Uterus (tissue), 4 donors: Measurements from ENCODE around the gene RASA2. TPM values are rescaled to one million over a fixed set of nuclear protein-coding genes. Genes with fewer than 3 reads are reported as not detected.

Experiments
- DNase-seq, 2 donors: peaks; one replicate each; pipeline ENCODE4 v3.0.0-alpha.2; 2019 to 2020
- H3K27ac ChIP-seq, 2 donors: fragments of 200-600 bp; sonication (generic); 1 replicate in 1 of 2; 2 replicates in 1 of 2; pipeline ENCODE4 v1.5.1; 2016 to 2018
- H3K27me3 ChIP-seq, 2 donors: fragments of 200-600 bp; sonication (generic); one replicate each; pipeline ENCODE4 v1.5.1; 2018 to 2019; ENCODE audit warnings: control low read depth in 1 of 2
- H3K36me3 ChIP-seq, 2 donors: fragments of 200-600 bp; sonication (generic); one replicate each; pipeline ENCODE4 v1.5.1; 2019; ENCODE audit warnings: control low read depth in 1 of 2
- H3K4me1 ChIP-seq, 2 donors: fragments of 200-600 bp; sonication (generic); one replicate each; pipeline ENCODE4 v1.5.1; 2018 to 2019; ENCODE audit warnings: control low read depth in 1 of 2
- H3K4me3 ChIP-seq, 2 donors: fragments of 200-600 bp; sonication (generic); 1 replicate in 1 of 2; 2 replicates in 1 of 2; pipeline ENCODE4 v1.5.1; 2018 to 2019; ENCODE audit warnings: mild to moderate bottlenecking in 1 of 2
- H3K9me3 ChIP-seq, 2 donors: fragments of 200-600 bp; sonication (generic); one replicate each; pipeline ENCODE4 v1.5.1; 2019; ENCODE audit warnings: control low read depth in 1 of 2
- POLR2A ChIP-seq, 2 donors: fragments of 450-650 bp; IDR thresholded peaks; one replicate each; pipeline ENCODE4 v1.6.1; 2016; ENCODE audit warnings: antibody characterized with exemption in 2 of 2, mild to moderate bottlenecking in 1 of 2, moderate library complexity in 1 of 2
- intact Hi-C: fragments of 100-400 bp; cut with DNase I; formaldehyde crosslinking; loops from one replicate; pipeline ENCODE4 v1.15.1; 2023; ENCODE audit warnings: low total_unique reads
- total RNA-seq, 4 donors: library from RNA; depleted of rRNA in 3 of 4; stranded (reverse); fragments of >200 nt in 3 of 4; gene quantifications; one replicate each; pipeline versions ENCODE4 v1.1.0 to v1.2.4, GENCODE V29; 2014 to 2023
- TF ChIP-seq, protein P1 (sequence below), 4 experiments: fragments of 200-600 bp in 2 of 4; fragments of 450-650 bp in 2 of 4; sonication (generic) in 2 of 4; IDR thresholded peaks; one replicate each; pipeline ENCODE4 v1.5.1; 2016 to 2019; ENCODE audit warnings: antibody characterized with exemption in 4 of 4, mild to moderate bottlenecking in 2 of 4, moderate library complexity in 1 of 4
- donor health status: DM: yes; HTN: yes; CAD: no.

RASA2 gene
- total RNA-seq, 4 donors from 2014 or later = 11.3 to 49.4 (median 38.7) TPM

- intact Hi-C loops = loop anchor here (5.0 kb wide), 2 partner anchors 95 to 145 kb away; no protein-coding TSS in a partner anchor
- H3K36me3 ChIP-seq = no peaks in the 10 kb centered on the region
- no peak overlapping the region for H3K27ac ChIP-seq
- H3K27me3 ChIP-seq = no peaks in the 10 kb centered on the region
- H3K4me1 ChIP-seq = no peaks in the 10 kb centered on the region
- no peak overlapping the region for H3K4me3 ChIP-seq
- no peak for TF ChIP-seq POLR2A (IDR thresholded peaks at IDR 0.05)
- TF ChIP-seq, protein P1, sequence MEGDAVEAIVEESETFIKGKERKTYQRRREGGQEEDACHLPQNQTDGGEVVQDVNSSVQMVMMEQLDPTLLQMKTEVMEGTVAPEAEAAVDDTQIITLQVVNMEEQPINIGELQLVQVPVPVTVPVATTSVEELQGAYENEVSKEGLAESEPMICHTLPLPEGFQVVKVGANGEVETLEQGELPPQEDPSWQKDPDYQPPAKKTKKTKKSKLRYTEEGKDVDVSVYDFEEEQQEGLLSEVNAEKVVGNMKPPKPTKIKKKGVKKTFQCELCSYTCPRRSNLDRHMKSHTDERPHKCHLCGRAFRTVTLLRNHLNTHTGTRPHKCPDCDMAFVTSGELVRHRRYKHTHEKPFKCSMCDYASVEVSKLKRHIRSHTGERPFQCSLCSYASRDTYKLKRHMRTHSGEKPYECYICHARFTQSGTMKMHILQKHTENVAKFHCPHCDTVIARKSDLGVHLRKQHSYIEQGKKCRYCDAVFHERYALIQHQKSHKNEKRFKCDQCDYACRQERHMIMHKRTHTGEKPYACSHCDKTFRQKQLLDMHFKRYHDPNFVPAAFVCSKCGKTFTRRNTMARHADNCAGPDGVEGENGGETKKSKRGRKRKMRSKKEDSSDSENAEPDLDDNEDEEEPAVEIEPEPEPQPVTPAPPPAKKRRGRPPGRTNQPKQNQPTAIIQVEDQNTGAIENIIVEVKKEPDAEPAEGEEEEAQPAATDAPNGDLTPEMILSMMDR (IDR thresholded peaks at IDR 0.05) = no peak
- no peaks in the 10 kb centered on the region for H3K9me3 ChIP-seq
- DNase-seq = no peak
These were observed 29.1 kb upstream of the RASA2 start for GRCh38 chr3:141457624-141458236.

GRCh38 chr3:141459008-141459407 lies 27.8 kb upstream of the RASA2 start:
- TF ChIP-seq, protein P1 (IDR thresholded peaks at IDR 0.05) = no peak
- no peak for TF ChIP-seq POLR2A (IDR thresholded peaks at IDR 0.05)
- H3K4me3 ChIP-seq = no peak overlapping the region
- no peaks in the 10 kb centered on the region for H3K9me3 ChIP-seq
- H3K27me3 ChIP-seq = no peaks in the 10 kb centered on the region
- no peaks in the 10 kb centered on the region for H3K36me3 ChIP-seq
- H3K27ac ChIP-seq = no peak overlapping the region
- H3K4me1 ChIP-seq = no peaks in the 10 kb centered on the region
- no peak for DNase-seq
- intact Hi-C loops = loop anchor here (5.0 kb wide), 2 partner anchors 97 to 147 kb away; no protein-coding TSS in a partner anchor

- Histone ChIP-seq H3K27ac (no peak overlapping the region), H3K27me3 (no peaks in the 10 kb centered on the region), H3K36me3 (no peaks in the 10 kb centered on the region), H3K4me3 (no peak overlapping the region), H3K9me3 (no peaks in the 10 kb centered on the region), H3K4me1 (no peaks in the 10 kb centered on the region)
- peak; percentile 87 to 91 for DNase-seq
- no peak for TF ChIP-seq POLR2A (IDR thresholded peaks at IDR 0.05)
- TF ChIP-seq, protein P1 (IDR thresholded peaks at IDR 0.05) = peak; percentile 84 to 90 (median 88)
- intact Hi-C loops = no loop called here
These were observed 26.6 kb upstream of the RASA2 start for GRCh38 chr3:141460097-141460704.

GRCh38 chr3:141462176-141462859 lies 24.5 kb upstream of the RASA2 start:
- TF ChIP-seq POLR2A (IDR thresholded peaks at IDR 0.05) = no peak
- TF ChIP-seq, protein P1 (IDR thresholded peaks at IDR 0.05) = no peak
- H3K9me3 ChIP-seq = no peaks in the 10 kb centered on the region
- no peak overlapping the region for H3K27ac ChIP-seq
- H3K4me3 ChIP-seq = no peak overlapping the region
- no peaks in the 10 kb centered on the region for H3K36me3 ChIP-seq
- H3K4me1 ChIP-seq = no peaks in the 10 kb centered on the region
- intact Hi-C loops = no loop called here
- DNase-seq = no peak
- no peaks in the 10 kb centered on the region for H3K27me3 ChIP-seq

- Histone ChIP-seq H3K4me3 (no peak overlapping the region), H3K36me3 (no peaks in the 10 kb centered on the region), H3K9me3 (no peaks in the 10 kb centered on the region), H3K4me1 (no peaks in the 10 kb centered on the region), H3K27me3 (no peaks in the 10 kb centered on the region), H3K27ac (no peak overlapping the region)
- DNase-seq = no peak
- TF ChIP-seq, protein P1 (IDR thresholded peaks at IDR 0.05) = peak in 3 of 4 experiments; percentile 23 to 29 (median 28)
- no peak for TF ChIP-seq POLR2A (IDR thresholded peaks at IDR 0.05)
- intact Hi-C loops = no loop called here
These were observed 21.6 kb upstream of the RASA2 start for GRCh38 chr3:141465221-141465620.
